Colonic mucosa (tissue), 4 donors: ENCODE results near the gene INHA. TPM values are rescaled to one million over a fixed set of nuclear protein-coding genes. Genes with fewer than 3 reads are reported as not detected.

ENCODE experiments used
- DNase-seq: peaks from one replicate; pipeline ENCODE4 v3.0.0-alpha.2; 2020
- H3K27ac ChIP-seq: fragments of 200-600 bp; one replicate; pipeline ENCODE4 v1.8.0; 2021
- H3K27me3 ChIP-seq: fragments of 200-600 bp; one replicate; pipeline ENCODE4 v1.8.0; 2021
- H3K36me3 ChIP-seq: fragments of 200-600 bp; one replicate; pipeline ENCODE4 v1.8.0; 2021
- H3K4me1 ChIP-seq: fragments of 200-600 bp; one replicate; pipeline ENCODE4 v1.8.0; 2021; ENCODE audit warnings: mild to moderate bottlenecking
- H3K4me3 ChIP-seq: fragments of 200-600 bp; one replicate; pipeline ENCODE4 v1.8.0; 2021
- H3K9ac ChIP-seq, 2 donors: one replicate each; pipeline ENCODE4 v1.7.0; 2013; ENCODE audit warnings: control low read depth in 2 of 2, low read depth in 2 of 2, low read length in 2 of 2
- H3K9me3 ChIP-seq: fragments of 200-600 bp; one replicate; pipeline ENCODE4 v1.8.0; 2021
- intact Hi-C: fragments of 100-400 bp; cut with DNase I; formaldehyde crosslinking; loops from one replicate; pipeline ENCODE4 v1.14.1; 2022
- total RNA-seq, 2 donors: library from RNA; stranded (reverse); fragmentation: NEBNext Ultra II Directional in 1 of 2; extraction: Animal tissue kit (Norgen Biotek cat#: 25700) in 1 of 2; gene quantifications; one replicate each; pipeline ENCODE4 v1.2.1, GENCODE V29; 2021
- TF ChIP-seq, protein P1 (sequence below): fragments of 200-600 bp; IDR thresholded peaks from one replicate; pipeline ENCODE4 v1.8.0; 2022; ENCODE audit warnings: antibody characterized with exemption, mild to moderate bottlenecking
- donor health status: healthy.
- donor health status: DM: no; HTN: no; CAD: no.
- donor health status: DM: no; HTN: no; CAD: no.

The INHA gene
- total RNA-seq, 2 donors from 2014 or later = not detected

DNA sequence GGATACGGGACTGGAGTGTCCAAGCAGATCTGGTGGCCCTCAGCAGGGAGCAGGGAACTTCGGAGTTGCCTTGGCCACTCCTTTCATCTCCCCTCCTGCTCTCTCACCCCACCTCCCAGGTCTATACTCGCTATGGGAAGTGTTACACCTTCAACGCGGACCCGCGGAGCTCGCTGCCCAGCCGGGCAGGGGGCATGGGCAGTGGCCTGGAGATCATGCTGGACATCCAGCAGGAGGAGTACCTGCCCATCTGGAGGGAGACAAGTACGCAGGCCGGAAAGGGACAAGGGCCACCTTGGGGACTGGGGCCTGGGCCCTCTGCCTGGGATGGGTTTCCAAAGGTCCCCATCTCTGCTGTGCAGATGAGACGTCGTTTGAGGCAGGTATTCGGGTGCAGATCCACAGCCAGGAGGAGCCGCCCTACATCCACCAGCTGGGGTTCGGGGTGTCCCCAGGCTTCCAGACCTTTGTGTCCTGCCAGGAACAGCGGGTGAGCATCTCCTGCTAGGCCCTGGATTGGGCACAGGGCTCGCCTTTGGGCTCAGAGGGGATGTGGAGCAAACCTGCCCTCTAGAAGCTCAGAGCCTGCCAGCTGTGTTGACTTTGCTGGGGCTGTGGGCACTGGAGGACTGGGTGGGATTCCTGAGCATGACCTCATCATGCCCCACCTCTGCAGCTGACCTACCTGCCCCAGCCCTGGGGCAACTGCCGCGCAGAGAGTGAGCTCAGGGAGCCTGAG is 40.3 kb upstream of the INHA start:
- Histone ChIP-seq H3K9me3 (no peaks in the 10 kb centered on the region), H3K27me3 (peaks cover 16% of the 10 kb centered on the region)
- intact Hi-C loops = loop anchor here (2.0 to 5.0 kb wide), 2 partner anchors 35 to 131 kb away; partner anchors contain the start of gene GMPPA

DNA sequence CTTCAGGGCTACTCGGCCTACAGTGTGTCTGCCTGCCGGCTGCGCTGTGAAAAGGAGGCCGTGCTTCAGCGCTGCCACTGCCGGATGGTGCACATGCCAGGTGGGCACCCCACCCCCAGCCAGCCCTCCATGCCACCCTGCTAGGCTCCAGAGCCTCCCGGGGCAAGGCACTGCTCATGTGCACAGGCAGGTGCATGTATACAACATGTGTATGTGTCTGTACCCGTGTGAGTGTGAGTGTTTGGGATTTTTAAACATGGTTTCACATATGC is 39.8 kb upstream of the INHA start:
- intact Hi-C loops = loop anchor here (5.0 kb wide), 1 partner anchor 35 kb away; the partner anchor contains the start of gene GMPPA
- Histone ChIP-seq H3K9ac (no peak overlapping the region), H3K4me3 (no peak overlapping the region), H3K27ac (no peak overlapping the region), H3K27me3 (peaks cover 16% of the 10 kb centered on the region), H3K4me1 (no peaks in the 10 kb centered on the region), H3K36me3 (no peaks in the 10 kb centered on the region), H3K9me3 (no peaks in the 10 kb centered on the region)
- TF ChIP-seq, protein P1, sequence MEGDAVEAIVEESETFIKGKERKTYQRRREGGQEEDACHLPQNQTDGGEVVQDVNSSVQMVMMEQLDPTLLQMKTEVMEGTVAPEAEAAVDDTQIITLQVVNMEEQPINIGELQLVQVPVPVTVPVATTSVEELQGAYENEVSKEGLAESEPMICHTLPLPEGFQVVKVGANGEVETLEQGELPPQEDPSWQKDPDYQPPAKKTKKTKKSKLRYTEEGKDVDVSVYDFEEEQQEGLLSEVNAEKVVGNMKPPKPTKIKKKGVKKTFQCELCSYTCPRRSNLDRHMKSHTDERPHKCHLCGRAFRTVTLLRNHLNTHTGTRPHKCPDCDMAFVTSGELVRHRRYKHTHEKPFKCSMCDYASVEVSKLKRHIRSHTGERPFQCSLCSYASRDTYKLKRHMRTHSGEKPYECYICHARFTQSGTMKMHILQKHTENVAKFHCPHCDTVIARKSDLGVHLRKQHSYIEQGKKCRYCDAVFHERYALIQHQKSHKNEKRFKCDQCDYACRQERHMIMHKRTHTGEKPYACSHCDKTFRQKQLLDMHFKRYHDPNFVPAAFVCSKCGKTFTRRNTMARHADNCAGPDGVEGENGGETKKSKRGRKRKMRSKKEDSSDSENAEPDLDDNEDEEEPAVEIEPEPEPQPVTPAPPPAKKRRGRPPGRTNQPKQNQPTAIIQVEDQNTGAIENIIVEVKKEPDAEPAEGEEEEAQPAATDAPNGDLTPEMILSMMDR = no peak
- no peak for DNase-seq

More for the DNA sequence above, 40.3 kb upstream of the INHA start:
- Histone ChIP-seq H3K27ac (no peak overlapping the region), H3K4me1 (no peaks in the 10 kb centered on the region), H3K4me3 (no peak overlapping the region), H3K36me3 (no peaks in the 10 kb centered on the region), H3K9ac (no peak overlapping the region)
- DNase-seq = no peak
- TF ChIP-seq, protein P1 = no peak

DNA sequence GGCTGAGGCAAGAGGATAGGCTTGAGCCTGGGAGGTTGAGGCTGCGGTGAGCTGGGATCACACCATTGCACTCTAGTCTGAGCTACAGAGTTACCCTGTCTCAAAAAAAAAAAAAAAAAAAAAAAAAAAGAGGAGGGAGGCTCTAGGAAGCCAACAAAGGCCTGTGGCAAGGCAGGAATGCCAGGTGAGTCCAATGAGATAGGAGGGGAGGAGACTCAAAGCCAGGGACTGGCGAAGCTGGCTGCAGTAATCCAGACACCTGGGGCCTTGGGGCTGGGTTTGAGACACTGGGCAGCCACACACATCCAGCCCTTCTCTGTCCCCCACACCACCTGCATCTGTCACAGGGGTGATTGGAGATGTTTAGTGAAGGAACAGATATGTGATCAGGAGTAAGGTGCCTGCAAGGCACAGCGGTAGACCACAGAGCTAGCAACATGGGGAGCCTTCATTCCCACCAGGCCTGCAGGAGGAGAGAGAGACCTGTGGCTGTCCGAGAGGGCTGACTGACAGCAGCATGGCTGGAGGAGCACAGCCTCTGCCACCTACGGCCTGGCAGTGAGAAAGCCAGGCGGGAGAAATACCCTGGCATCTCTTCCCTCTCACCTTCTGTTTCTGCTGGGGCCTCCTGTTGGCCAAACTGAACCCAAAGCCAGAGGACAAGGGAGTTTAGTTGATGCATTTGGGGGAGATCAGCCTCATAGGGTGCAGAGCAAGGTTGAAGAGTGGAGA is 38.0 kb upstream of the INHA start:
- no peaks in the 10 kb centered on the region for H3K36me3 ChIP-seq
- H3K4me3 ChIP-seq = no peak overlapping the region
- intact Hi-C loops = loop anchor here (5.0 kb wide), 1 partner anchor 37 kb away; the partner anchor contains the start of gene GMPPA
- H3K4me1 ChIP-seq = no peaks in the 10 kb centered on the region
- H3K9ac ChIP-seq = no peak overlapping the region
- H3K27ac ChIP-seq = no peak overlapping the region
- no peaks in the 10 kb centered on the region for H3K9me3 ChIP-seq
- no peak for DNase-seq
- TF ChIP-seq, protein P1 = no peak
- H3K27me3 ChIP-seq = peaks cover 13% of the 10 kb centered on the region

DNA sequence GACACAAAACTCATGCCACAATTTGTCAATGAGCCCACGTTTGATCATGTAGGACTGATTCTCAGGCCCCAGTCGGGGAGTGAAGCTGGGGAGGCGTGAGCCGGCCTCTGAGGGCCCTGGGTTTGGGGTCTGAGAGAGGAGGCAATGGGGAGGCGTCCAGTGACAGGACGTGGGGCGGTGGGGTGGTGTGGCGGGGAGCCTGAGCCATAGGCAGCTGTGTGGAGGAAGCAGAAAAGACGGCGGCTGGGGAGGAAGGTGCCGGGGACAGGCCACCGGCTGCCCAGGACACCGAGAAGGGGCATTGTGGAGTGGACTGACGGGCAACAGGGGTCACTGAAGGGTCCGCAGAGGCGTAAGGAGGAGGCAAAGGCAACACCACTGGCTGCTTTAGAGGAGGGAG is 35.7 kb upstream of the INHA start:
- H3K9me3 ChIP-seq = no peaks in the 10 kb centered on the region
- intact Hi-C loops = no loop called here
- TF ChIP-seq, protein P1 = no peak
- H3K27ac ChIP-seq = no peak overlapping the region
- H3K36me3 ChIP-seq = no peaks in the 10 kb centered on the region
- no peaks in the 10 kb centered on the region for H3K4me1 ChIP-seq
- H3K27me3 ChIP-seq = peaks cover 5% of the 10 kb centered on the region
- no peak overlapping the region for H3K9ac ChIP-seq
- H3K4me3 ChIP-seq = no peak overlapping the region
- DNase-seq = no peak

DNA sequence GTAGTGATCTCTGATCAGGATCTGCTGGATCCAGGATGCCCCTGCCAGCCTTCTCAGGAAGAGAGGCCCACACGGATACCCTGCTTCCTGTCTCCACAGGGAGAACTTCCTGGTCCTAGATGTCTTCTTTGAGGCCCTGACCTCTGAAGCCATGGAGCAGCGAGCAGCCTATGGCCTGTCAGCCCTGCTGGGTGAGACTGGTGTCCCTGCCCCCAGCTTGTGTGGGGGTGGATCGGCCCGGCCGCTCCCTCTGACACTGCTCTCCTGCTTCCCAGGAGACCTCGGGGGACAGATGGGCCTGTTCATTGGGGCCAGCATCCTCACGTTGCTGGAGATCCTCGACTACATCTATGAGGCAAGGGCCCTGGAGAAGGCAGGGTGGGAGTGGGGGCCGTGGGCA is 35.1 kb upstream of the INHA start:
- Histone ChIP-seq H3K9me3 (no peaks in the 10 kb centered on the region), H3K4me3 (no peak overlapping the region), H3K27me3 (peaks cover under 1% of the 10 kb centered on the region), H3K36me3 (no peaks in the 10 kb centered on the region), H3K4me1 (no peaks in the 10 kb centered on the region), H3K9ac (no peak overlapping the region), H3K27ac (no peak overlapping the region)
- TF ChIP-seq, protein P1 = no peak
- intact Hi-C loops = no loop called here
- DNase-seq = no peak
